ENCODE results near the gene FCHO1. TPM values are rescaled to one million over a fixed set of nuclear protein-coding genes. Genes with fewer than 3 reads are reported as not detected.

Gene FCHO1
- polyA plus RNA-seq, 2 of the 4 experiments (the other 2 are of a cell fraction): 1.7 to 13.6 TPM

GRCh38 chr19:17834350-17835181, 83.3 kb downstream of the FCHO1 start:
- H3K4me1 ChIP-seq: peaks cover 3% of the 10 kb centered on the region; the same call in 1 of the 3 replicates
- TF ChIP-seq NR3C1 (IDR thresholded peaks at IDR 0.05): no peak
- no peak for TF ChIP-seq RNF2 (IDR thresholded peaks at IDR 0.05; ENCODE audit: borderline replicate concordance, low read depth)
- TF ChIP-seq ZC3H11A (IDR thresholded peaks at IDR 0.05): no peak
- no peak for TF ChIP-seq ZFP36 (IDR thresholded peaks at IDR 0.05; ENCODE audit: borderline replicate concordance, partially characterized antibody)
- no peak for TF ChIP-seq KDM5A (IDR thresholded peaks at IDR 0.05)
- no peak for TF ChIP-seq MAX (IDR thresholded peaks at IDR 0.05)
- TF ChIP-seq KDM1A (IDR thresholded peaks at IDR 0.05; ENCODE audit: low read depth): no peak
- no peak for TF ChIP-seq MAFK (IDR thresholded peaks at IDR 0.05; ENCODE audit: partially characterized antibody)
- no peak for TF ChIP-seq CHD4 (IDR thresholded peaks at IDR 0.05; ENCODE audit: borderline replicate concordance)
- no peak for TF ChIP-seq FOXS1 (CRISPR knock-in tag; IDR thresholded peaks at IDR 0.05)
- no peak for TF ChIP-seq EP300 (IDR thresholded peaks at IDR 0.05)
- TF ChIP-seq ESRRA (IDR thresholded peaks at IDR 0.05; ENCODE audit: borderline replicate concordance, low read length): no peak
- no peak for TF ChIP-seq ZNF302 (CRISPR knock-in tag; IDR thresholded peaks at IDR 0.05)
- TF ChIP-seq RCOR1 (IDR thresholded peaks at IDR 0.05; ENCODE audit: low read depth, low read length): no peak
- no peaks in the 10 kb centered on the region for H3K9me3 ChIP-seq
- FAIRE-seq (no peak), ATAC-seq (0 out of 6 replicates have a peak, but pooled peaks of 1 of the 2 experiments have one; percentile 22), DNase-seq (ENCODE audit: low read depth in 1 of 2, low spot score in 1 of 2) (peak in 1 of 2 experiments; percentile 35)
- H3K27ac ChIP-seq: no peak overlapping the region
- no peak overlapping the region for H3K4me3 ChIP-seq
- H3K4me2 ChIP-seq: no peak overlapping the region
- 87% methylated on average over 14 of the region's 27 CpGs for WGBS (ENCODE audit: missing lambda C conversion rate)
- POLR2A ChIA-PET: interaction anchor here (1.0 kb wide), 1 partner anchor 25 kb away, joined by 3 read pairs; the partner anchor contains the start of gene RPL18A
- CTCF ChIA-PET: no interaction called here

- DNase-seq (ENCODE audit: low read depth in 1 of 2, low spot score in 1 of 2) (no peak), FAIRE-seq (no peak), ATAC-seq (no peak)
- no peaks in the 10 kb centered on the region for H3K4me1 ChIP-seq
- no peaks in the 10 kb centered on the region for H3K9me3 ChIP-seq
- no peak overlapping the region for H3K4me3 ChIP-seq
- ChIA-PET CTCF (interaction anchor here (5.4 kb wide), 1 partner anchor 20 kb away, joined by 19 read pairs; no protein-coding TSS in a partner anchor), POLR2A (no interaction called here)
- H3K4me2 ChIP-seq: no peak overlapping the region
- H3K27ac ChIP-seq: no peak overlapping the region
- no peak for TF ChIP-seq PHF8 (IDR thresholded peaks at IDR 0.05; ENCODE audit: borderline replicate concordance, low read depth)
- no peak for TF ChIP-seq KDM5A (IDR thresholded peaks at IDR 0.05)
- TF ChIP-seq SREBF2 (IDR thresholded peaks at IDR 0.05): no peak
- TF ChIP-seq ZC3H11A (IDR thresholded peaks at IDR 0.05): no peak
- TF ChIP-seq RFX5 (IDR thresholded peaks at IDR 0.05): no peak
- TF ChIP-seq GATA3 (IDR thresholded peaks at IDR 0.05; ENCODE audit: borderline replicate concordance): no peak
- TF ChIP-seq EP300 (IDR thresholded peaks at IDR 0.05): no peak
- no peak for TF ChIP-seq ELK1 (IDR thresholded peaks at IDR 0.05; ENCODE audit: low read depth, low read length)
- no peak for TF ChIP-seq KDM1A (IDR thresholded peaks at IDR 0.05; ENCODE audit: low read depth)
- TF ChIP-seq FOXS1 (CRISPR knock-in tag; IDR thresholded peaks at IDR 0.05): no peak
- no peak for TF ChIP-seq EHF (CRISPR knock-in tag; IDR thresholded peaks at IDR 0.05)
- 64% methylated on average over 8 of the region's 8 CpGs for WGBS (ENCODE audit: missing lambda C conversion rate)
These were observed 84.1 kb downstream of the FCHO1 start for GRCh38 chr19:17835182-17836006.

- POLR2A ChIA-PET: no interaction called here
- DNase-seq (ENCODE audit: low read depth in 1 of 2, low spot score in 1 of 2): no peak
These were observed 85.3 kb downstream of the FCHO1 start for GRCh38 chr19:17836530-17836929.

More at GRCh38 chr19:17836530-17836929, 85.3 kb downstream of the FCHO1 start:
- no peak overlapping the region for H3K4me3 ChIP-seq
- FAIRE-seq (no peak), ATAC-seq (no peak)
- H3K4me1 ChIP-seq: no peaks in the 10 kb centered on the region
- H3K9me3 ChIP-seq: no peaks in the 10 kb centered on the region
- no peak for TF ChIP-seq MYC (IDR thresholded peaks at IDR 0.05; ENCODE audit: borderline replicate concordance, low read length)
- H3K27ac ChIP-seq: no peak overlapping the region
- WGBS (ENCODE audit: missing lambda C conversion rate): 67% methylated on average over 4 of the region's 4 CpGs
- no peak overlapping the region for H3K4me2 ChIP-seq
- CTCF ChIA-PET: interaction anchor here (5.4 kb wide), 1 partner anchor 19 kb away, joined by 19 read pairs; no protein-coding TSS in a partner anchor

All from A549 (cell line).